ENCODE measurements around the gene GARRE1. TPM values are rescaled to one million over a fixed set of nuclear protein-coding genes. Genes with fewer than 3 reads are reported as not detected.

The GARRE1 gene
- total and polyA plus RNA-seq, 2 donors (not counting 3 experiments of a cell fraction or from before 2014, with no cell fraction given): 39.2 to 46.8 TPM

GRCh38 chr19:34255546-34255945, 1.2 kb downstream of the GARRE1 start:
- Histone ChIP-seq H3K36me3 (ENCODE audit: control insufficient read depth in 2 of 2, extremely low read depth in 1 of 2, insufficient read depth in 2 of 2, low read length in 2 of 2) (no peaks in the 10 kb centered on the region), H3K4me2 (ENCODE audit: insufficient read depth, low read length) (peak overlapping the region; percentile 94), H4K20me1 (replicated peaks; ENCODE audit: control insufficient read depth, extremely low read depth, insufficient read depth, low read length) (no peaks in the 10 kb centered on the region), H3K9ac (replicated peaks; ENCODE audit: extremely low read depth, insufficient read depth, low read length) (peak overlapping the region; percentile 87), H3K4me1 (ENCODE audit: control insufficient read depth, extremely low read depth, insufficient read depth, low read length) (peaks cover 17% of the 10 kb centered on the region), H3K9me3 (replicated peaks; ENCODE audit: control insufficient read depth, insufficient read depth, low read length) (no peaks in the 10 kb centered on the region), H3K27me3 (ENCODE audit: control insufficient read depth in 2 of 2, insufficient read depth in 2 of 2, low read length in 2 of 2) (no peaks in the 10 kb centered on the region), H2AFZ (ENCODE audit: low read depth, low read length) (no peak overlapping the region), H3K4me3 (replicated peaks in 1 of 3; ENCODE audit: insufficient read depth in 1 of 3, low read depth in 1 of 3, low read length in 3 of 3) (peak overlapping the region; percentile 70 to 79 (median 70)), H3K9me1 (replicated peaks; ENCODE audit: control insufficient read depth, extremely low read depth, insufficient read depth, low read length) (no peaks in the 10 kb centered on the region), H3K79me2 (ENCODE audit: control insufficient read depth, insufficient read depth, low read length) (peaks cover 28% of the 10 kb centered on the region), H3K27ac (ENCODE audit: insufficient read depth, low read depth, low read length) (peak overlapping the region; percentile 71)
- dilution Hi-C loops (cut with MboI; ENCODE audit: extremely low pct_ligation_motif_present, low sequenced_read_pairs): no loop called here
- ChIA-PET CTCF (interaction anchor here (0.7 kb wide), 1 partner anchor 10 kb away, joined by 4 read pairs; no protein-coding TSS in a partner anchor), POLR2A (no interaction called here)
- FAIRE-seq (peak; percentile 66), DNase-seq (ENCODE audit: low read depth, low spot score) (no peak)
- intact Hi-C loops (cut with micrococcal nuclease): loop anchor here (1.0 kb wide), 1 partner anchor 15 kb away; no protein-coding TSS in a partner anchor
- TSS peak; percentile 44 for BruUV-seq (replicated peaks)
- TF ChIP-seq FOS (IDR thresholded peaks at IDR 0.05; ENCODE audit: borderline replicate concordance, insufficient read depth, low read length) (no peak), CTCF (IDR thresholded peaks at IDR 0.05; ENCODE audit: extremely low read depth in 1 of 2, insufficient read depth in 1 of 2, low read depth in 1 of 2, low read length in 2 of 2) (no peak), EZH2 (IDR thresholded peaks at IDR 0.05; ENCODE audit: borderline replicate concordance, low read depth, low read length, severe bottlenecking) (no peak), POLR2AphosphoS5 (IDR thresholded peaks at IDR 0.05; ENCODE audit: insufficient read depth, low read depth, low read length) (no peak), MYC (IDR thresholded peaks at IDR 0.05; ENCODE audit: low read depth, low read length) (no peak), JUN (IDR thresholded peaks at IDR 0.05; ENCODE audit: borderline replicate concordance, insufficient read depth, insufficient read length, low read depth) (no peak), POLR2A (IDR thresholded peaks at IDR 0.05; ENCODE audit: low read depth, low read length) (no peak), GATA2 (IDR thresholded peaks at IDR 0.05; ENCODE audit: insufficient read depth, insufficient read length, low read depth, low read length) (no peak)
- TF ChIP-seq, protein P1, sequence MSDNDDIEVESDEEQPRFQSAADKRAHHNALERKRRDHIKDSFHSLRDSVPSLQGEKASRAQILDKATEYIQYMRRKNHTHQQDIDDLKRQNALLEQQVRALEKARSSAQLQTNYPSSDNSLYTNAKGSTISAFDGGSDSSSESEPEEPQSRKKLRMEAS (IDR thresholded peaks at IDR 0.05; ENCODE audit: insufficient read depth, insufficient read length): no peak
